Neural cell (in vitro differentiated cells): ENCODE data around the gene AKAP8L. TPM values are rescaled to one million over a fixed set of nuclear protein-coding genes. Genes with fewer than 3 reads are reported as not detected.

Source experiments
- H2AFZ ChIP-seq: fragments of 200-600, 300-800 bp; sonication (generic), shearing (Covaris generic); 2 replicates; pipeline ENCODE4 v1.6.0; 2014; ENCODE audit warnings: low read depth, mild to moderate bottlenecking, antibody characterized with exemption, low read length, moderate library complexity
- H3F3A ChIP-seq: fragments of 200-600 bp; shearing (Covaris generic); 2 replicates; pipeline ENCODE4 v1.6.1; 2016; ENCODE audit warnings: mild to moderate bottlenecking, moderate library complexity, mixed read lengths, antibody characterized with exemption, low read length; ENCODE audit not compliant: insufficient read depth, poor library complexity, severe bottlenecking
- H3K27ac ChIP-seq: fragments of 200-600, 300-800 bp; sonication (generic), shearing (Covaris generic); 2 replicates; pipeline ENCODE4 v1.5.1; 2014; ENCODE audit warnings: mild to moderate bottlenecking, low read length, moderate library complexity
- H3K27me3 ChIP-seq: fragments of 300-800, 200-600 bp; sonication (generic), shearing (Covaris generic); 2 replicates; pipeline ENCODE4 v1.6.0; 2014; ENCODE audit warnings: mild to moderate bottlenecking, low read depth, low read length, moderate library complexity; ENCODE audit not compliant: insufficient read depth
- H3K36me3 ChIP-seq: fragments of 300-800, 200-600 bp; sonication (generic), shearing (Covaris generic); 2 replicates; pipeline ENCODE4 v1.5.1; 2014; ENCODE audit warnings: mild to moderate bottlenecking, antibody characterized with exemption, low read length, moderate library complexity; ENCODE audit not compliant: insufficient read depth
- H3K4me2 ChIP-seq: fragments of 300-800, 200-600 bp; sonication (generic), shearing (Covaris generic); 2 replicates; pipeline ENCODE4 v1.6.0; 2014; ENCODE audit warnings: mild to moderate bottlenecking, low read length
- H3K4me3 ChIP-seq: fragments of 300-800, 200-600 bp; sonication (generic), shearing (Covaris generic); 2 replicates; pipeline ENCODE4 v1.5.1; 2014; ENCODE audit warnings: mild to moderate bottlenecking, low read length, moderate library complexity
- H3K79me2 ChIP-seq: fragments of 200-600 bp; shearing (Covaris generic); replicated peaks from 2 replicates; pipeline ENCODE4 v1.6.0; 2014; ENCODE audit warnings: mild to moderate bottlenecking, low read length, moderate library complexity; ENCODE audit not compliant: insufficient read depth
- H3K9ac ChIP-seq: fragments of 300-800, 200-600 bp; sonication (generic), shearing (Covaris generic); 2 replicates; pipeline ENCODE4 v1.6.1; 2016; ENCODE audit warnings: mild to moderate bottlenecking, low read length, mixed read lengths
- H3K9me2 ChIP-seq: fragments of 200-600 bp; shearing (Covaris generic); 2 replicates; pipeline ENCODE4 v1.6.1; 2016; ENCODE audit warnings: mild to moderate bottlenecking, low read length, mixed read lengths; ENCODE audit not compliant: insufficient read depth
- H3K9me3 ChIP-seq: fragments of 200-600, 300-800 bp; sonication (generic), shearing (Covaris generic); 2 replicates; pipeline ENCODE4 v1.6.1; 2016; ENCODE audit warnings: mild to moderate bottlenecking, mixed run types, low read length, moderate library complexity, mixed read lengths
- H4K20me1 ChIP-seq: fragments of 200-600 bp; shearing (Covaris generic); 2 replicates; pipeline ENCODE4 v1.6.1; 2016; ENCODE audit warnings: mild to moderate bottlenecking, mixed run types; ENCODE audit not compliant: insufficient read depth
- CTCF ChIP-seq: fragments of 450-650 bp; IDR thresholded peaks from 2 replicates; pipeline ENCODE4 v1.5.1; 2014; ENCODE audit warnings: antibody characterized with exemption, mild to moderate bottlenecking, moderate library complexity; ENCODE audit not compliant: poor library complexity, severe bottlenecking
- EP300 ChIP-seq: fragments of 450-650 bp; conservative IDR thresholded peaks from 2 replicates; pipeline ENCODE4 v1.6.1; 2014; ENCODE audit warnings: antibody characterized with exemption, mild to moderate bottlenecking, moderate library complexity; ENCODE audit not compliant: poor library complexity, severe bottlenecking
- EZH2 ChIP-seq: fragments of 200-600, 300-800 bp; shearing (Covaris generic), sonication (generic); IDR thresholded peaks from 2 replicates; pipeline ENCODE4 v1.6.1; 2014; ENCODE audit warnings: antibody characterized with exemption, low read length, borderline replicate concordance, mild to moderate bottlenecking; ENCODE audit not compliant: insufficient read depth, poor library complexity, severe bottlenecking
- MXI1 ChIP-seq: fragments of 450-650 bp; conservative IDR thresholded peaks from 2 replicates; pipeline ENCODE4 v1.6.1; 2014; ENCODE audit warnings: antibody characterized with exemption, mild to moderate bottlenecking; ENCODE audit not compliant: poor library complexity, severe bottlenecking
- POLR2AphosphoS5 ChIP-seq: IDR thresholded peaks from 2 replicates; pipeline ENCODE4 v1.6.1; 2012
- RAD21 ChIP-seq: fragments of 450-650 bp; conservative IDR thresholded peaks from 2 replicates; pipeline ENCODE4 v1.6.1; 2014; ENCODE audit warnings: antibody characterized with exemption, mild to moderate bottlenecking, moderate library complexity
- REST ChIP-seq: IDR thresholded peaks from 2 replicates; pipeline ENCODE4 v1.6.1; 2012; ENCODE audit warnings: borderline replicate concordance
- SMC3 ChIP-seq: fragments of 450-650 bp; conservative IDR thresholded peaks from 2 replicates; pipeline ENCODE4 v1.6.1; 2014; ENCODE audit warnings: antibody characterized with exemption, mild to moderate bottlenecking, moderate library complexity; ENCODE audit not compliant: poor library complexity
- TAF1 ChIP-seq: IDR thresholded peaks from 2 replicates; pipeline ENCODE4 v1.6.1; 2012; ENCODE audit warnings: low read depth
- polyA plus RNA-seq: library from polyadenylated mRNA; depleted of rRNA; stranded (reverse); fragments of >200 nt; gene quantifications from 2 replicates; pipeline ENCODE4 v1.2.3, GENCODE V29; 2014

AKAP8L gene
- polyA plus RNA-seq, 1 donor from 2014 or later: 281 TPM

DNA sequence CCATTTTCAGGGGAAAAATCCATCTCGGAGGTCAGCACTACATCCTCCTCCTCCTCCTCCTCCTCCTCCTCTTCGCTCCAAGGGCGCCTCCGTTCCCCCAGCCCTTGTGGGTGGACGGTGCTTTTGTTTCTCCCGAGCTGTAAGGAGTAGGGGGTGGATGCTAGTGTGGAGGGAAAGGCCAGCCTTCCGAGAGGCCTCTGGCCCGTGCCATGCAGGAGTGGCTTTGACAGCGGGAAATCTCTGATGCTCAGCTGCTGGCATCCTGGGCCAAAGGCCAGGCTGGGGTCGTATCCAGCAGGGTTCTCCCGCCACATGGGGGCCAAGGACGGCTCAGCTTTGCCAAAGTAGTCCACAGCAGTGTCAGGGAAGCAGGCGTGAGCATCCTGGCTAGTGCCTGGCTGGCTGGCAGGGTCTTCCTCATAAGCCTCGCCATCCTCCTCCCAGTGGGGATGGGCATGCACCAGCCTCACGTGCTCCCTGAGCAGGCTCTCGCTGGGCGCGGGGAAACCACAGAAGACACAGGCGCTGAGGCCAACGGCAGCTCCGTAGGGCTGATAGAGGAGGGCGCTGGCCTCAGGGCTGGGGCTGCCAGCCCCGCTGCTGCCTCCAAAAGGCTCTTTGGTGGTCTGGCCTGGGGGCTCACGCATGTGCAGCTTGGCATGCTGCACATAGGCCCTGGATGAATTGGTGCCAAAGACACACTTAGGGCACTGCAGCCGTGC, 20.5 kb upstream of the AKAP8L start:
- no peaks in the 10 kb centered on the region for H3F3A ChIP-seq
- H3K9me3 ChIP-seq: no peaks in the 10 kb centered on the region
- no peaks in the 10 kb centered on the region for H3K79me2 ChIP-seq
- H2AFZ ChIP-seq: no peak overlapping the region
- no peaks in the 10 kb centered on the region for H3K9me2 ChIP-seq
- H3K4me3 ChIP-seq: no peak overlapping the region
- H3K27me3 ChIP-seq: no peaks in the 10 kb centered on the region
- H3K27ac ChIP-seq: no peak overlapping the region
- no peaks in the 10 kb centered on the region for H3K36me3 ChIP-seq
- H3K4me2 ChIP-seq: no peak overlapping the region
- H4K20me1 ChIP-seq: no peaks in the 10 kb centered on the region
- no peak overlapping the region for H3K9ac ChIP-seq
- TF ChIP-seq EZH2: no peak
- TF ChIP-seq EP300: no peak
- no peak for TF ChIP-seq CTCF
- TF ChIP-seq POLR2AphosphoS5: no peak
- TF ChIP-seq RAD21: no peak
- no peak for TF ChIP-seq MXI1
- no peak for TF ChIP-seq REST
- TF ChIP-seq TAF1: no peak
- TF ChIP-seq SMC3: no peak

DNA sequence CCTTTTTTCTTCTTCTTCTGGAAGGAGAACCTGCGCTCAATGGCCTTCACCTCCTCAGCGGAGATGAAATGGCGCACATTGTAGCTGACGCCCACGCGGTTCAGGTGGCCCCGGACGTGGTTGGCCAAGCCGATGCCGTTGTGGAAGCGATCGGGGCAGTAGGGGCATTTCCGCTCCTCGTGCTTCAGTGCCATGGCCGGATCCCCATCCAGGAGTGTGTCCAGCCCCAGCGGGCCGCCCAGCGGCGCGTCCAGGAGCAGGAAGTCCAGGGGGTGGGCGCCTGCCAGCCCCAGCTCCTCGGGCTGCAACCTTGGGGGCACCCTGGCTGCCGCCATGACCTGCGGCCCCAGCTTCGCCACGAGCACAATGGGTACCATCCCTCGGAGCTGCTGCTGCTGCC, 19.8 kb upstream of the AKAP8L start:
- H3K4me2 ChIP-seq: no peak overlapping the region
- H3K36me3 ChIP-seq: no peaks in the 10 kb centered on the region
- H3K79me2 ChIP-seq: no peaks in the 10 kb centered on the region

More for the DNA sequence above, 19.8 kb upstream of the AKAP8L start:
- Histone ChIP-seq H3K27me3 (no peaks in the 10 kb centered on the region), H3K9me2 (no peaks in the 10 kb centered on the region), H2AFZ (no peak overlapping the region), H3K27ac (no peak overlapping the region), H3K4me3 (no peak overlapping the region), H3K9me3 (no peaks in the 10 kb centered on the region), H3K9ac (no peak overlapping the region), H4K20me1 (no peaks in the 10 kb centered on the region), H3F3A (no peaks in the 10 kb centered on the region)
- TF ChIP-seq RAD21 (no peak), REST (no peak), MXI1 (no peak), EZH2 (no peak), SMC3 (no peak), TAF1 (no peak), EP300 (no peak), POLR2AphosphoS5 (no peak), CTCF (no peak)
